CD4-positive, alpha-beta T cell treated with Interleukin-15 for 1 hour (primary cell): ENCODE data around the gene DYNLT4.
"Not testable (repeated sequence)": the region's sequence is repeated elsewhere in the genome, so short reads cannot be mapped to it uniquely, and the experiment has no call there.

Experiments
- DNase-seq: peaks from one replicate; pipeline ENCODE4 v3.0.0-alpha.2; 2020

DYNLT4 gene, protein sequence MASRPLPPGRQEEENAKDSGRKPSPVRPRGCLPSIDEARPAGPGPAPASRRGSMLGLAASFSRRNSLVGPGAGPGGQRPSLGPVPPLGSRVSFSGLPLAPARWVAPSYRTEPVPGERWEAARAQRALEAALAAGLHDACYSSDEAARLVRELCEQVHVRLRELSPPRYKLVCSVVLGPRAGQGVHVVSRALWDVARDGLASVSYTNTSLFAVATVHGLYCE

DNA sequence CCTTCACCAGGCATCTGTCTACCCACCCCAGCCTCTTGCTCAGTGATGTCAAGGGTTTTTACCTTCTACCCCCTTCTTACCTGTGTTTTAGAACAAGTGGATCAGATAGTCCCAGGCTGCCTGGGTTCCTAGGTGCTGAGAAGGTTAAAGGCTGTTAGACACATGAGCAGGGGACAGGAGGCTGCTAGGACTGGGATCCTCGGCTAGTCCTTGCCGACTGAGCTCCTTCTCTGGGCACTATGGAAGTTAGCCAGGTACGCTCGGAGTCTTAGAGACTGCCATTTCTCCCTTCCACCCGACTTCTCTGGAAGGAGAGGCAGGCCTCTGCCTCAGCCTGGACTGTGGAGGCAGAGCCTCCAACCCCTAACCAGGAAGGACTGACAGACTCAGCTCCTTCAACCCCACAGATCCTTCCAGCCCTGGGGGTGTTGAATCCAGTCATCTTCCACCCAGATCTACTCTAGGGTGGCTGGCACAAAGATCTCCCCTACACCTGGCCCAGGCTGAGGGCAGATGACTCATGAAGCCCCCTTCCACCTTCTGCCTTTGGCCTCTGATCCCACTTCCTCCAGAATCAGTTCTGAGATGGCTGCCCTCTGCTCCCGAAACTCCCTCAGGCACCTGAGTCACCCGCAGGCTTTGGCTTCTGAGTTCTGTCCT lies at the start of gene DYNLT4:
Gene DYNLT4 (minus strand): TSS at position 648 of the 660 bp plus-strand sequence. CDS start 683 bp downstream, outside the sequence.
- DNase-seq: no peak

DNA sequence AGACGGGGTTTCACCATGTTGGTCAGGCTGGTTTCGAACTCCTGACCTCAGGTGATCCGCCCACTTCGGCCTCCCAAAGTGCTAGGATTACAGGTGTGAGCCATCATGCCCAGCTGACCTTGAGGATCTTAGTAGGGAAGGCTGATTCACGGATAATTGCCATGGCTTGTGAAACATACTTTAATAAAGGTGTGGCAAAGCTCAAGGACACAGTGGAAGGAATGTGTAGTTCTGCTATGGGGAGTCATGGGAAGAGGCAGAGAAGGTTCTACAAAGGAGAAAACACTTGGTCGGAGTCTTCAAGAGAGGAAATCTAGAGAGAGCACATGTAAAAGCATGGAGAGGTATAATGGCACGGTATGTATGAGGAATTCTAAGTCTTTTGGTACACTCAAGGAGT lies 48.6 kb upstream of the DYNLT4 start:
- no peak for DNase-seq

DNA sequence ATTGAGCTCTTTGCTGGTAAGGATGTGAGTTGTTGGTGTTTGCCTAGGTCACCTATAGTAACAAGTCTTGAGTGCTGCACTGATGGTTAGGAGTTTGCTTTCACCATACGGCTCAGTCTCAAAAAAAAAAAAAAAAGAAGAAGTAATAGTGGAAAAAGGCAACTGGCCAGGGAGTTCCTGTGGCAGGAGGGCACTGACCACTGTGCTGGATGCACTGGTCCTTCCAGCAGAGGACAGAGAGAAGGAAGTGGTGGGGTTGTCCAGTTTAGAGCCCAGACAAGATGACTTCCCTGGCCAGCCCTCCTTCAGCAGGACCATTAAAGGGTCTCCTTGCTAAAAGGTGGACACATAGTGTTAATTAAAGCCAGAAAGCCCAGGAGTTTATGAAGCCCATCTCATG lies 47.8 kb upstream of the DYNLT4 start:
- no peak for DNase-seq

DNA sequence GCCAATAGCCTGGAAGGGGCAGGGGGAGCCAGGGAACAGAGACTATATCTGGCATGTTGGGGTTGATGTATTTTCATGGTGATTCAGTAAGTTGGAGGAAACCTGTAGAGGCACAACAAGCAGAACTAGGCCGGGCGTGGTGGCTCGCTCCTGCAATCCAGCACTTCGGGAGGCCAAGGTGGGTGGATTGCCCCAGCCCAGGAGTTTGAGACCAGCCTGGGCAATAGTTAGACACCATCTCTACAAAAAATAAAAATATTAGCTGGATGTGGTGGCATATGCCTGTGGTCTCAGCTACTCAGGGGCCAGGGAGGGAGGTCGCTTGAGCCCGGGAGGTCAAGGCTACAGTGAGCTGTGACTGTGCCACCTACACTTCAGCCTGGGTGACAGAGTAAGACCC lies 46.0 kb upstream of the DYNLT4 start:
- DNase-seq: no peak

DNA sequence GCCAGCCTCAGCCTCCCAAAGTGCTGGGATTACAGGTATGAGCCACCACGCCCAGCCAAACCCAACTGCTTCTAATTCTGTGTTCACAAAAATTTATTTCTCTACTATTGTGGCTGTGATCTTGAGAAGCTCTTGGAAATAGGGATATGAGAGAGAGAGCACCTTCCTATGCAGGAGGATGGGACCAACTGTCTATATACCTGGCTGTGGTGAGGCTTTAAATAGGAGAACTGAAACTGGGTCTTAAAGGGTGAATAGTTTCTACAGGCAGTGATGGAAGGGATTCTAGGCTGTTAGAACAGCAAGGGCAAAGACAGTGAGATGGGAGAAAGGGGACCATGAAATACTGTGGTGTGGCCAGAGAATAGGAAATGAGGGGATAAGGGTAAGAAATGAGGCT lies 44.2 kb upstream of the DYNLT4 start:
- no peak for DNase-seq

DNA sequence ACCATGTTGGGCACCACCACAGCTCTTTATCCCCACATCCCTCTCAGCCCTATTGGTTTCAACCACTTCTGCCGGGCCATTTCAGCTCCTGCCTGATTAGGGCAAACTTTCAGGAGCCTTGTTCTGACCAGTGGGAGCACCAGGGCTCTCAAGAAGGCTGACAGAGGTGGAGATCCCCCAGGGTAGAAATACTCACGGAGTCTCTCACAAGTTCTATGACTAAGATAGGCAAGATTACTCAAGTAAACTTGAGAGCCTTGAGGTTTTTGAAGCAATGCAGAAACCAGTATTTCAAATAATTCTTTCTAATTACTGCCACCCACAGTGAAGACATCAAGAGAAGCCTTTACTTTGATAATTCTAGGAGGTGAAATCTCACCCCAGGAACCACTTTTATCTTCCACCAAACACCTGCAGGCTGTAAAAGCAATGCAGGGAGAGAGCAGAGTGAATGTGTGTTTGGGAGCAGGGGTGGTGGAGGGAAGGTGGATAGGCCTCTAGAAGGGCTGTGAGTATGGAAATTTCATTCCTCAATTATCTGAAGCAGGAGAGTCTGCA lies 42.5 kb upstream of the DYNLT4 start:
- no peak for DNase-seq

DNA sequence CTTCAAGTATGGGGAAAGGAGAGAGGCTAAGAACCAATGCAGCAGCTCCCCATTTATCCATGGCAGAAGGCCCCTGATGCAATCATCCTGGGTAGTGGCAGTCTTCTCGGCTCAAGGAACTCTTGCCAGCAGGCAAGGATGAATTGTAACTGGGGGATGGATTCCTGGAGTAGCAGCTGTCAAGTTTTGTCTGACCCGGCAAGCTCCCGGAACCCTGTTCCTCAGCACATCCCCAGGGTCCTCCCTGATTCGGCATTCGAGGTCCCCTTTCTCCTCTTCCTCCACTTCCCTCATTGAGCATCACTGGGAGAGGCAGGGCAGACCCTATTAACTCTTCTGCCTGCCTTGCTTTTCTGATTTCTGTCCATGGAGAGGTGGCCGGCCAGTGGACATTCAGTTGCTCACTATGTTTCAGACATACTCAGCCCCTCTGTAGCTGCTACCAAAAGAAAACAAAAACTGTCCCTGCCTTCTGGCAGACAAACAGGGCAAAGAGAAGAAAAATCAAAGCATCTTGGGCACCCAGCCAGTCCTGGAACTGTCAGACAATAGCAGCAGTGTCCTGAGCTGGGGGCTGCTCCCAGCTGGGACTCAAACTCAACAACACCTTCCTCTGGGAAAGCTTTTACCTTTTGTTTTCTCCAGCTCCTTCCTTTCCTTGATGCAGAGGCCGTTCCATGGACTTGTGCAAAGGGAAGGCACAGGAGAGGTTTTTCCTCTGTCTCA lies 41.5 kb upstream of the DYNLT4 start:
- no peak for DNase-seq

DNA sequence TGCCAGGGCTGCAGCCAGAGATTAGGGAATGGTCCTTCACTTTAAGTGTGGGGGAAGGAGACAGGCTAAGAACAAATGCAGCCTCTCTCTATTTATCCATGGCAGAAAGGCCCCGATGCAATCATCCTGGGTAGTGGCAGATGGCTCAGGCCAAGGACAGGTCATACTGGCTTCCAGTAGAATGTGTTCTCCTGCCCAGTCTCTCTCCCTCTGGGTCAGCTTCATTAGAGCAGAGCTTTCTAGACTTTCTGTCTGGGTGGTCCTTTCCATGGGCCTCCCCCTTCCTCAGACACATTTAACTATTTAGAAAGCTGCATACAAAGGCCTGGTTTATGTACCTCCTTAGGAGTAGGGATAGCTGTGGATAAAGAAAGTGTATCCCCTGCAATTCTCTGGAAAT lies 40.7 kb upstream of the DYNLT4 start:
- DNase-seq: no peak

DNA sequence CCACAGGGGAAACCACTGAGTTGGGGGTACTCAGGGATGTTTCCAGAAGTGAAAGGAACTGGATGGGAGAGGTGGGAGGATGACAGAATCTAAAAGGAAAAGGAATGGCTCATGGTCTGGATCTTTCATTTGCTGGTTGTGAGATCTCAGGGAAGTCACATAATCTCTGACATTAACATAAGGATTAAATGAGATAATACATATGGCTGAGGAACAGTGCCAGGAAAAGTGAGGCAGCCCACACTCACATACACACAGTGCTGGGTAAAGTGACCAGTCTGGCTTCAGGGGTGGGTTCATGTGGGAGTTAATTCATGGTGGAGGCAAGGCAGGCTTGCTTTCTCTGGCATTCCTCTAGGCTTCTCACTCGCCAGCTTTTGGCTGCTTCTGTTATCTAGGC lies 39.8 kb upstream of the DYNLT4 start:
- DNase-seq: no peak

DNA sequence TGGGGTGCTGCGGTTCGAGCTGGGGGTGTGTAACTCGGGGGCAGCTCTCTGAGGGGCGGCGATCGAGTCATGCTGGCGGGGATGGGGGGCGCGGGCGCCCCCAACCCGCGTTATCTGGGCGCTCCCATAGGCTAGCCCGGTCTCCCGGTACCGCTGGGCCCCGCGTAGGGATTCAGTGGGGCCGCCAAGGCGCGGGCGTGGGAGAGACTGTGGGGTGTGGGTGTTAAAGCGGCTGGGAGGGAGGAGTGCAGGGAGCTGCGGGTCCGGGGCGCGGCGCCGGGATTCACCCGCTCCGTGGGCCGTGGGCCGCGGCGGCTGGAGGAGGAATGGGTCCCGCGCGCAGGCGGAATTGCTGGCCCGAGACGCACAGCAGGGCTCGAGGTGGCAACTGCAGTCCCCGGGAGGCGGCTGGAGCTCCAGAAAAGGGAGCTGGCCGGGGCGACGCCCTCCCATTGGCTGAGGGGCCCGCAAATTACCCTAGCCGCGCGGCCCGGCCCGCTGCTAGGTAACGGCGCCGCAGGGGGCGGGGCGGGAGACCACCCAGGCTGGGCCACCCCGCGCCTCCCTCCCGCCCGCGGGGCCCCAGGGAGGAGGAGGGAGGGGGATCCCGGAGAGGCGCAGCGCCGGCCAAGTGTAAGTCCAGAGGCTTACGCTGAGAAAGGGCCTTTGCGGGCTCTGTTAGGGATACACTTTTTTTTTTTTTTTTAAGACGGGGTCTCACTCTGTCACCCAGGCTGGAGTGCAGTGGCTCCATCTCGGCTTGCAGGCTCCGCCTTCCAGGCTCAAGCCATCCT lies 35.9 kb upstream of the DYNLT4 start, which contains the start of gene PTCH2:
Gene PTCH2 (minus strand): TSS at position 392 of the 794 bp plus-strand sequence. CDS start 321 bp downstream, at position 71.
- DNase-seq: no peak

DNA sequence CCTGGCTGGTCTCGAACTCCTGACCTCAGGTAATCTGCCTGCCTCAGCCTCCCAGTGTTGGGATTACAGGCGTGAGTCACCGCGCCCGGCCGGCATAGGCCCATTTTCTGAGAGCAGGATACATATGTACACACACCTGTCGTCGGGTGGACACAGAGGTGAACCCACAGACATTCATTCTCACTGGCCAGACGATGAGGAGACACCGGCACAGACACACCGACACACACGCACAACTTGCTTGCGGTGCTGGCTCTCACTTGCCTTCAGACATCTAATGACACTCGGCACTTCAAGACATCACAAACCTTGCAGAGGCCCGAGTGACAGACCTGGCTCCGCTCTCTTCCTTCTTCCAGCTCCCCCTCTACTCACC lies 35.3 kb upstream of the DYNLT4 start:
- DNase-seq: no peak

DNA sequence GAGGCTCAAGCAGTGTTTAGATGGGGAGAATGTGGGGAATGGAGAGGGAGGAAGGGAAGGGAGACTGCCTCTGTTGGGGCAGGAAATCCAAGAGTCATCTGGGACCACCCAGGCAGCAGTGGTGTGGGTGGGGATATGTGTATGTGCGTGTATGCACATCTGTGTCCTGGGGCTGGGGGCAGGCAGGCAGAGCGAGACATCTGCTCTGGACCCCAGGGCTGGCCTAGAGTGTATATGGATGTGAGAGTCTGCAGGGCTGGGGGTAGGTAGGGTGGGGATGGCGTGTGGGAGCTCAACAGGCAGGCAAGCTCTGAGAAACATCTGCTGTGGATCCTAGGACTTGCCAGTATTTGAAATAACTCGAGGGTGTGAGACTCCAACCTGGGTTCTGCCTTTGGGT lies 32.4 kb upstream of the DYNLT4 start:
- DNase-seq: no peak

DNA sequence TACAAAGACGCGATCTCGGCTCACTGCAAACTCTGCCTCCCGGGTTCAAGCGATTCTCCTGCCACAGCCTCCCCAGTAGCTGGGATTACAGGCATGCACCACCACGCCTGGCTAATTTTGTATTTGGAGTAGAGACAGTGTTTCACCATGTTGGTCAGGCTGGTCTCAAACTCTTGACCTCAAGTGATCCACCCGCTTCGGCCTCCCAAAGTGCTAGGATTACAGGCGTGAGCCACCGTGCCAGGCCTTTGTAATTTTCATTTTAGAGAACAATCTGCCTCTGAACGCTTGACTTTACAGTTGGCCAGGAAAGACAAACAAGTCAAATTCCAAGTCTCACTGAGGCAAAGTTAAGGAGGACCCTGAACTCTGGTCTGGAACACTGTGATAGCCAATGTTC lies 31.1 kb upstream of the DYNLT4 start:
- DNase-seq: not testable (repeated sequence)

DNA sequence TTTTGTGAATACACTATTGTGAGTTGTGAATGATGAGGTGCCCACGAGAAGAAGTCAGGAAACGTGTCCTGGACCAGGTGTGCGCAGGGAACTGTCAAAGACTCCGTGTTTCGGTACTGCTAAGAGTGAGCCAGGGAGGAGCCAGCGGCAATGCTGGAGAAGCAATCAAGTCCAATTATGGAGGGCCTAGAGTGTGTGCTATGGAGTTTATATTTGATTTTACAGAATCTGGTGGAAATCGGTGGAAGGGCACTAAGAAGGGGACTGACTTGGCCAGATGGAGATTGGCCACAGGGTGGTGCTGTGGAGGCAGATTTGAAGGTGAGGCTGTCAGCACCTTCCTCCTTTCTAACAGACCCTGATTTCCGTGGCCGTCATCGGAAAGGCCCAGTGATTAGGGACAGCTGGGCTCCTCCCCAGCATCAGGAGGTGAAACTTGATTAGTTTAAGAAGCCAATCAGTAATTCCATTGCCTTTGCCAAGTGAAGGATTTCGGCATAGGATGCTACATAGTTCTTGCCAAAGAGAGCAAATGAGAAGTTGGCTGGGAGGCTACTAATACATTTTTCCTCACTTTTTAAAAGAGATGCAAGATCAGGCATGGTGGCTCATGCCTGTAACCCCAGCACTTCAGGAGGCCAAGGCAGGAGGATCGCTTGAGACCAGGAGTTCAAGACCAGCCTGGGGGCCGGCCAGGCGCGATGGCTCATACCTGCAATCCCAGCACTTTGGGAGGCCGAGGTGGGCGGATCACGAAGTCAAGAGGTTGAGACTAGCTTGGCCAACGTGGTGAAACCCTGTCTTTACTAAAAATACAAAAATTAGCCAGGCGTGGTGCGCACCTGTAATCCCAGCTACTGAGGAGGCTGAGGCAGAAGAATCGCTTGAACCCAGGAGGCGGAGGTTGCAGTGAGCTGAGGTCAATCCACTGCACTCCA lies 28.9 kb upstream of the DYNLT4 start:
- peak; percentile 82 for DNase-seq

DNA sequence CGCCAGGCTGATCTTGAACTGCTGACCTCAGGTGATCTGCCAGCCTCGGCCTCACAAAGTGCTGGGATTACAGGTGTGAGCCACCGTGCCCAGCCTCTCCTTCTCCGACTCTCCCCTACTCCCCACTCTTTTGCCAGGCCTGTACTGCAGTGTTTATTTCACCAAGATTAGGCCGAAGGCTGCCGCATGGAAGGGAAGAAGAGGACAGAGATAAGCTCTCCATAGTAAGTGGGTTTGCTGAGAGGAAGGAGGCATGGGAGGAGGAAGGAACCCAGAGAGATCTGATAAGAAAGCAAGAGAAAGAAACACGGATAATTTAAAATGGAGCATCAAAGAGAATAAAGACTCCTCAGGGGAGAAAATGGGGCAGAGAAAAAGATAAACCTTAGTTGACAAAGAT lies 27.2 kb upstream of the DYNLT4 start:
- no peak for DNase-seq

DNA sequence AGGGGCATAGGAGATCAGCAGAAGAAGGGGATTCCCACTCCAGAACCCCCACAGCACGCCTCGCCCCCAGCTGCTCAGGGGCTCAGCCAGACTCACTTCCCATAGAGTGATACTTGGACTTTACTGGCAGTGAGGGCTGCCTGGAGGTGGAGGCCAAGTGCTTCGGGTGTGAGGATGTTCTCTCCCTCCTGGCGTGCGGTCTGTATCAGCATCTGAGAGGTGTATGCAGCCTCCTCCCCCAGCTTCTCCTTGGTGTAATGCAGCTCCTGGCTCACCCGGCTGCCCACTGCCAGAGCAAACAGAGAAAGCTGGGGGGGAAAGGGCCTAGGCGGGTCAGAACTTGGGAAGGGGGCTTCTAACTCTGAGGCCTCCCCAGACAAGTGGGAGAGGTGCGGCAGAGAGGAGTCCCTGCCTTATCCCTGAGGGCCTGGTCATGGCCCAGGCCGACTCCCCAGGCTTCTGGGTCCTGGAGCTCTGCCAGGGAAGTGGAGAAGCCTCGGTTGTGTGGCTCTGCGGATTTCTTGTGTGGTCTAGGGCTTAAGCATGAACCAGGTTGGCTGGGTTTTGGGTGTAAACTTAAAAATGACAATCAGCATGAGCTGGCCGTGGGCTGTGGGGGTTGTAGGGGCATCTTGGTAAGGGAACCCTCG lies 25.0 kb upstream of the DYNLT4 start:
- no peak for DNase-seq

DNA sequence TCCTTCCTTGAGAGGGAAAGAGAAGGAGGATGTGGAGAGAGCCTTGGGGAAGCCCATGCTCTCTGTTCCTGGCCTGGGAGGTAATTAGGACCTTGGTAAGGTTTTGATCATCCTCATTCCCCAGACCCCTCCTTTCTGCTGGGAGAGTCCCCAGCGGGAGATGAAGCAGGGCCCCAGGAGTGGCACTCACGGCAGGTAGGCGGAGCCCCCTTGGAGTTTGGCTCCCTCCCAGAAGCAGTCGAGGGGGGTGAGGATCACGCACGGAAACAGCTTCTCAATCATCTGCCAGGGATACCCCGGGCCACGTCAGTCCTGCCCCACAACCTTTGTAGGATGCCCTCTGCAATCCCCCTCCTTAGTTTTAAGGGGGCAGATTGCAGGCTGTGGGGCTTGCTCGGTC lies 24.4 kb upstream of the DYNLT4 start:
- no peak for DNase-seq

DNA sequence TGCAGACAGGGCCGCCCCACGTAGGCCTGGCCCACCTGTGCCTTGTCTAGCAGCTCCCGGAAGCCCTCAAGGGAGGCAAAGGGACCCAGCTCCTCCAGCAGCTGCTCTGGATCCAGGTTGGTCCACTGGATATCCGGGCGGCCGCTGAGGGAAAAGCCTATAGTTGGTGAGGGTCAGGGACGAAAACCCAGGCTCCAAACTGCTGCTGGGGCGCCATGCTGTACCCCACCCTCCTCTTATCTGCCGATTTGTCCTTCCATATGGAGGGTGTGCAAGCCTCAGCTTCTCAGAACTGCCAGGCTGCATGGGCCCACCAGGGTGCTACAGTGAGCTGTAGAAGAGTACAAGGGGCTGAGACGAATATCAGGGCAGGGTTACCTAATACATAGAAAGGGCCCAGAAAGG lies 23.8 kb upstream of the DYNLT4 start:
- no peak for DNase-seq

DNA sequence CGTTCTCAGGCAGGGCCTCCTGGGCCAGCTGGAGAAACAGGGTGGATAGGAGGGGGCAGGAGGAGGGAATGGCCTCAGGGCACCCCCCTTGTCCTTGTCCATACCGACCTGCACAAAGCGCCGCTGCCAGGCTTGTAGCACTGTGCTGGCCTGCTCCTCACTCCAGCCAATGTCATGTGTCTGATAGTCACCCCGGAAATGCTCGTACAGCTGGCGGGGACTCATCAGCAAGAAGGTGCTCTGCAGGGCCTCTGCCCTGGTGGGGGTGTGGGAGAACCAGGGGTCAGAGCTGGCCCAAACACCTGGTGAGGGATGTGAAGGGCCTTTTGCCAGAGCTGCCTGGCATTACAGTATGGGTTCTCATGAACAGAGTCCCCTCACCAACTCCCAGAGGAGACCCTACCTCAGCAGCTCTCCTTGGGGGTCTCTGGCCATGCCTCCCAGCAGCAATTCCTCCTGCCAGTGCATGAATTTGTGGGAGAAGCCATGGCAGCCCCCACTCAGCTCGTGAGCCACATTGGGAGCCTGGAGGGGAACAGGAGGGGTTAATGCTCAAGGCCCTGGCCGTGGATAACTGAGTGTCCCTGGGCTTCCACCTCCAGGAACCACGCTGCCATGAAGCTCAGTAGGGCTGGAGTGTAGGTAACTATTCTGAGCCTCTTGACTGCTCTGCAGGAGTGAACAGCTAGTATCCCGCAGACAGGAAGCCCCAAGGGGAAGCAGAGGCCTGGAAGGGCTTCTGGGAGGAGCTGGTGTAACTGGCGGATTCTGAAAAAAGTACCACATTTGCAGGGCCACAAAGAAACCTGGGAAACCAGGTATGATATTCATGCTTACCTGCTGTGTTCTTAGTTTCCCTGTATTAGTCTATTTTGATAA lies 22.6 kb upstream of the DYNLT4 start:
- DNase-seq: no peak

DNA sequence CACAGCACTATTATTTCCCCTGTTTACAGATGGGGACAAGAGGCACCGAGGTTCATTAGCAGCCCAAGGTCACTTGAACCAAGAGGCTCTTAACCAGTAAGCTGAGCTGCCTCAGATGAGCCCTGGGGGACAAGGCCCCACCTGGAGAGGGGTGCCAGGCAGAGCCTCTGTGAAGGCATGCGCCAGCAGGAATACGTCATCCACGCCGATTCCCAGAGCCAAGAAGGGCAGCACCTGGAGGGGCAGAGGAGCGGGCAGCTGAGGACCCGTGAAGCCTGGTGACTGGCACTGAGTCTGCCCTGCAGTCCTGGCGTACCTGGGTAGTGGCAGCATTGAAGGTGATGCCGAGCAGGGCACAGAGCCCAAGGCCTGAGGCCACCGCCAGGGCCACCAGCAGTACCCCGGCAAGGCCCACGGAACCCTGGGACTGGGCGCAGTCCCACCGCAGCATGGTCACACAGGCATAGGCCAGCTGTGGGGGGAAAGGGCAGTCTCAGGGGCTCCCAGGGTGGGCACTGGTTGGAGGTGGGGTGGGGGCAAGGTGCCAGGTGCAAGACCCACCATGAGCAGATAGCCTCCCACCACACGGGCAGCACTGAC lies 21.8 kb upstream of the DYNLT4 start:
- no peak for DNase-seq
